ENCODE data around the gene PC. TPM values are rescaled to one million over a fixed set of nuclear protein-coding genes. Genes with fewer than 3 reads are reported as not detected.
A peak's percentile ranks its signal among the peaks of the same experiment; 100 is the strongest.

PC gene
- total and polyA plus RNA-seq, 9 of the 15 experiments (the other 6 are each of a cell fraction or from before 2014, with no cell fraction given): 0.94 to 38.0 (median 8.7) TPM

DNA sequence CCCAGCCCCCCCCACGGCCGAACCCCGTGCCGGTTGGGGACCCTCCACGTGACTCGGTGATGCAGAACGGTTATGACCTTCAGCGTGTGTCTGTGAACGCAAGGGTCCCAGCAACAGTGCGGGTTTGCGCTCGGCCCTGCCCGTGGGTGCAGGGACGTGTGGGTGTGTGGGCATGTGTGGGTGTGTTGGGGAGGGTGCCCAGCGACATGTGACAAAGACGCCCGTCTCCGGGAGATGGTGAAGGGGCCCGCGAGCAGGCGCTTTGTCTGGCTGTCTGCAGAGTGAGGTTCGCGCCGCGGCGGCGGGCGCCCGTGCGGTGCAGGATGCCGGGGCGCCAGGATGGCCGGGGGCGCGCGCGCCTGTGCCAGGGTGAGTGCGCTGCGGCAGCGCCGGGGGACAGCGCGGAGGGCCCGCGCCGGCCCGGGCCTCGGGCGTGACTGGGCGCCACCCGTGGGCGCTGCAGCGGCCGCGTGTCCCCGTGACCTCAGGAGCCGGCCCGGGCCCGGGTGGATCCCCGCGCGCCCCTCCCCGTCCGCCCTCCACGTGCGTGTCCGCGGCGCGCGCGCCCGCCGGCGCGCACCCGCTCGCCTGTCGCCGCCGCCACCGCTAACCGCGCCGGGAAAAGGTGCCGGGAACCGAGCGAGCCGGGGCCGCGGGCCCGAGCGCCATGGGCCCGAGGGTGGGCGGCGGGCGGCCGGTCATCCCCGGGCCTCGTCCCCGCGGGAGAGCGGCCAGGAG is 101.5 kb downstream of the PC start, which contains the start of gene LRFN4 (continued):
- TF ChIP-seq, protein P1, sequence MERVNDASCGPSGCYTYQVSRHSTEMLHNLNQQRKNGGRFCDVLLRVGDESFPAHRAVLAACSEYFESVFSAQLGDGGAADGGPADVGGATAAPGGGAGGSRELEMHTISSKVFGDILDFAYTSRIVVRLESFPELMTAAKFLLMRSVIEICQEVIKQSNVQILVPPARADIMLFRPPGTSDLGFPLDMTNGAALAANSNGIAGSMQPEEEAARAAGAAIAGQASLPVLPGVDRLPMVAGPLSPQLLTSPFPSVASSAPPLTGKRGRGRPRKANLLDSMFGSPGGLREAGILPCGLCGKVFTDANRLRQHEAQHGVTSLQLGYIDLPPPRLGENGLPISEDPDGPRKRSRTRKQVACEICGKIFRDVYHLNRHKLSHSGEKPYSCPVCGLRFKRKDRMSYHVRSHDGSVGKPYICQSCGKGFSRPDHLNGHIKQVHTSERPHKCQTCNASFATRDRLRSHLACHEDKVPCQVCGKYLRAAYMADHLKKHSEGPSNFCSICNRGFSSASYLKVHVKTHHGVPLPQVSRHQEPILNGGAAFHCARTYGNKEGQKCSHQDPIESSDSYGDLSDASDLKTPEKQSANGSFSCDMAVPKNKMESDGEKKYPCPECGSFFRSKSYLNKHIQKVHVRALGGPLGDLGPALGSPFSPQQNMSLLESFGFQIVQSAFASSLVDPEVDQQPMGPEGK (CRISPR knock-in tag; IDR thresholded peaks at IDR 0.05; ENCODE audit: borderline replicate concordance): no peak
- TF ChIP-seq FOXM1 (IDR thresholded peaks at IDR 0.05; ENCODE audit: low read depth): no peak
- 0 out of 2 replicates have a peak, but pooled peaks have one; percentile 18 for TF ChIP-seq FOXM1 (CRISPR knock-in tag; IDR thresholded peaks at IDR 0.05; ENCODE audit: low read depth)
- no peak for TF ChIP-seq RAD21 (CRISPR knock-in tag; conservative IDR thresholded peaks at IDR 0.05 in 1 of 2, IDR thresholded peaks at IDR 0.05 in 1 of 2)
- no peak for TF ChIP-seq IFI16 (CRISPR knock-in tag; IDR thresholded peaks at IDR 0.05)
- TF ChIP-seq, protein P2, sequence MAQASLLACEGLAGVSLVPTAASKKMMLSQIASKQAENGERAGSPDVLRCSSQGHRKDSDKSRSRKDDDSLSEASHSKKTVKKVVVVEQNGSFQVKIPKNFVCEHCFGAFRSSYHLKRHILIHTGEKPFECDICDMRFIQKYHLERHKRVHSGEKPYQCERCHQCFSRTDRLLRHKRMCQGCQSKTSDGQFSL (CRISPR knock-in tag; IDR thresholded peaks at IDR 0.05): peak; percentile 99
- TF ChIP-seq, protein P2 (tag; IDR thresholded peaks at IDR 0.05): peak in 1 of 2 experiments; percentile 91; a peak in 2 of 4 replicates
- no peak for TF ChIP-seq ZNF408 (CRISPR knock-in tag; IDR thresholded peaks at IDR 0.05; ENCODE audit: low read depth)
- TF ChIP-seq, protein P3, sequence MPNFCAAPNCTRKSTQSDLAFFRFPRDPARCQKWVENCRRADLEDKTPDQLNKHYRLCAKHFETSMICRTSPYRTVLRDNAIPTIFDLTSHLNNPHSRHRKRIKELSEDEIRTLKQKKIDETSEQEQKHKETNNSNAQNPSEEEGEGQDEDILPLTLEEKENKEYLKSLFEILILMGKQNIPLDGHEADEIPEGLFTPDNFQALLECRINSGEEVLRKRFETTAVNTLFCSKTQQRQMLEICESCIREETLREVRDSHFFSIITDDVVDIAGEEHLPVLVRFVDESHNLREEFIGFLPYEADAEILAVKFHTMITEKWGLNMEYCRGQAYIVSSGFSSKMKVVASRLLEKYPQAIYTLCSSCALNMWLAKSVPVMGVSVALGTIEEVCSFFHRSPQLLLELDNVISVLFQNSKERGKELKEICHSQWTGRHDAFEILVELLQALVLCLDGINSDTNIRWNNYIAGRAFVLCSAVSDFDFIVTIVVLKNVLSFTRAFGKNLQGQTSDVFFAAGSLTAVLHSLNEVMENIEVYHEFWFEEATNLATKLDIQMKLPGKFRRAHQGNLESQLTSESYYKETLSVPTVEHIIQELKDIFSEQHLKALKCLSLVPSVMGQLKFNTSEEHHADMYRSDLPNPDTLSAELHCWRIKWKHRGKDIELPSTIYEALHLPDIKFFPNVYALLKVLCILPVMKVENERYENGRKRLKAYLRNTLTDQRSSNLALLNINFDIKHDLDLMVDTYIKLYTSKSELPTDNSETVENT (CRISPR knock-in tag; IDR thresholded peaks at IDR 0.05): no peak
- no peak for TF ChIP-seq NRF1 (conservative IDR thresholded peaks at IDR 0.05 in 1 of 2, IDR thresholded peaks at IDR 0.05 in 1 of 2)
- TF ChIP-seq, protein P4, sequence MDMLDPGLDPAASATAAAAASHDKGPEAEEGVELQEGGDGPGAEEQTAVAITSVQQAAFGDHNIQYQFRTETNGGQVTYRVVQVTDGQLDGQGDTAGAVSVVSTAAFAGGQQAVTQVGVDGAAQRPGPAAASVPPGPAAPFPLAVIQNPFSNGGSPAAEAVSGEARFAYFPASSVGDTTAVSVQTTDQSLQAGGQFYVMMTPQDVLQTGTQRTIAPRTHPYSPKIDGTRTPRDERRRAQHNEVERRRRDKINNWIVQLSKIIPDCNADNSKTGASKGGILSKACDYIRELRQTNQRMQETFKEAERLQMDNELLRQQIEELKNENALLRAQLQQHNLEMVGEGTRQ (CRISPR knock-in tag; IDR thresholded peaks at IDR 0.05): peak; percentile 82
- TF ChIP-seq, protein P5, sequence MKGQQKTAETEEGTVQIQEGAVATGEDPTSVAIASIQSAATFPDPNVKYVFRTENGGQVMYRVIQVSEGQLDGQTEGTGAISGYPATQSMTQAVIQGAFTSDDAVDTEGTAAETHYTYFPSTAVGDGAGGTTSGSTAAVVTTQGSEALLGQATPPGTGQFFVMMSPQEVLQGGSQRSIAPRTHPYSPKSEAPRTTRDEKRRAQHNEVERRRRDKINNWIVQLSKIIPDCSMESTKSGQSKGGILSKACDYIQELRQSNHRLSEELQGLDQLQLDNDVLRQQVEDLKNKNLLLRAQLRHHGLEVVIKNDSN (CRISPR knock-in tag; IDR thresholded peaks at IDR 0.05): peak; percentile 82
- peak; percentile 98 for TF ChIP-seq HNRNPL (IDR thresholded peaks at IDR 0.05; ENCODE audit: low read depth, low read length)
- TF ChIP-seq, protein P6, sequence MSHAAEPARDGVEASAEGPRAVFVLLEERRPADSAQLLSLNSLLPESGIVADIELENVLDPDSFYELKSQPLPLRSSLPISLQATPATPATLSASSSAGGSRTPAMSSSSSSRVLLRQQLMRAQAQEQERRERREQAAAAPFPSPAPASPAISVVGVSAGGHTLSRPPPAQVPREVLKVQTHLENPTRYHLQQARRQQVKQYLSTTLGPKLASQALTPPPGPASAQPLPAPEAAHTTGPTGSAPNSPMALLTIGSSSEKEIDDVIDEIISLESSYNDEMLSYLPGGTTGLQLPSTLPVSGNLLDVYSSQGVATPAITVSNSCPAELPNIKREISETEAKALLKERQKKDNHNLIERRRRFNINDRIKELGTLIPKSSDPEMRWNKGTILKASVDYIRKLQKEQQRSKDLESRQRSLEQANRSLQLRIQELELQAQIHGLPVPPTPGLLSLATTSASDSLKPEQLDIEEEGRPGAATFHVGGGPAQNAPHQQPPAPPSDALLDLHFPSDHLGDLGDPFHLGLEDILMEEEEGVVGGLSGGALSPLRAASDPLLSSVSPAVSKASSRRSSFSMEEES (CRISPR knock-in tag; IDR thresholded peaks at IDR 0.05): peak; percentile 30
